ENCODE data around the gene TCEA3. TPM values are rescaled to one million over a fixed set of nuclear protein-coding genes. Genes with fewer than 3 reads are reported as not detected.

The TCEA3 gene
- total RNA-seq, 3 donors from 2014 or later (not counting 1 experiment from before 2014, with no cell fraction given): 0.75 to 1.5 (median 0.94) TPM

GRCh38 chr1:23339632-23340031, 84.9 kb downstream of the TCEA3 start:
- no peaks in the 10 kb centered on the region for H3K9me3 ChIP-seq (ENCODE audit: control insufficient read depth, insufficient read depth, low read length)
- H3K4me1 Mint-ChIP-seq: peaks cover 51% of the 10 kb centered on the region in 2 donors
- peaks cover 6% of the 10 kb centered on the region for H3K4me1 ChIP-seq (ENCODE audit: control insufficient read depth, insufficient read depth, low read length)
- H3K27me3 ChIP-seq (ENCODE audit: control insufficient read depth, insufficient read depth, low read length): no peaks in the 10 kb centered on the region
- 88% methylated on average over 4 of the region's 4 CpGs for WGBS (ENCODE audit: insufficient coverage)
- H3K4me3 Mint-ChIP-seq: no peak overlapping the region
- no peaks in the 10 kb centered on the region for H3K27me3 Mint-ChIP-seq (ENCODE audit: low read depth in 2 of 2)
- intact Hi-C loops (cut with micrococcal nuclease): no loop called here
- no peak for ATAC-seq
- H3K27ac Mint-ChIP-seq: peak overlapping the region in 1 of 2 donors; percentile 98
- no peak overlapping the region for H3K4me3 ChIP-seq (ENCODE audit: low read length)
- TF ChIP-seq CTCF (IDR thresholded peaks at IDR 0.05): no peak
- no peak for DNase-seq
- no peaks in the 10 kb centered on the region for H3K9me3 Mint-ChIP-seq
- H3K36me3 ChIP-seq (ENCODE audit: control insufficient read depth, insufficient read depth, low read length): peaks cover 21% of the 10 kb centered on the region
- H3K36me3 Mint-ChIP-seq: peaks cover 6% of the 10 kb centered on the region
- no peak overlapping the region for H3K27ac ChIP-seq (ENCODE audit: low read length)

- peaks cover 36% of the 10 kb centered on the region for H3K36me3 ChIP-seq (ENCODE audit: control insufficient read depth, insufficient read depth, low read length)
- no peak overlapping the region for H3K4me3 ChIP-seq (ENCODE audit: low read length)
- H3K27ac ChIP-seq (ENCODE audit: low read length): no peak overlapping the region
- no peaks in the 10 kb centered on the region for H3K4me1 ChIP-seq (ENCODE audit: control insufficient read depth, insufficient read depth, low read length)
- ATAC-seq: no peak
- WGBS (ENCODE audit: insufficient coverage): 91% methylated on average over 2 of the region's 2 CpGs
- DNase-seq: no peak
- Mint-ChIP-seq H3K4me3 (no peak overlapping the region), H3K27ac (no peak overlapping the region), H3K27me3 (ENCODE audit: low read depth in 2 of 2) (no peaks in the 10 kb centered on the region), H3K4me1 (peaks cover 44 to 45% of the 10 kb centered on the region in 2 donors), H3K36me3 (peaks cover 6% of the 10 kb centered on the region), H3K9me3 (no peaks in the 10 kb centered on the region)
- H3K9me3 ChIP-seq (ENCODE audit: control insufficient read depth, insufficient read depth, low read length): no peaks in the 10 kb centered on the region
- H3K27me3 ChIP-seq (ENCODE audit: control insufficient read depth, insufficient read depth, low read length): no peaks in the 10 kb centered on the region
- TF ChIP-seq CTCF (IDR thresholded peaks at IDR 0.05): no peak
- intact Hi-C loops (cut with micrococcal nuclease): no loop called here
Observed at GRCh38 chr1:23337869-23338268, 86.7 kb downstream of the TCEA3 start.

DNA sequence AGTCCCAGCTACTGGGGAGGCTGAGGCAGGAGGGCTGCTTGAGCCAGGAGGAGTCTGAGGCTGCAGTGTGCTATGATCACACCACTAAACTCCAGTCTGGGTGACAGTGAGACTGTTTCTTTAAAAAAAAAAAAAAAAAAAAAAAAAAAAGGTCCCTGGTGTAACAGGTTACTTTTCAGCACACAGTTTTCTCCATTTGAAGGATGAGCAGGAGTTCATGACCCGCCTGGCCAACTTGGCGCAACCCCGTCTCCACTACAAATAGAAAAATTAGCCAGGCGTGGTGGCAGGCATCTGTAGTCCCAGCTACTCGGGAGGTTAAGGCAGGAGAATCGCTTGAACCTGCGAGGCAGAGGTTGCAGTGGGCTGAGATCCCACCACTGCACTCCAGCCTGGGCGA, 92.8 kb downstream of the TCEA3 start:
- 98% methylated on average over 8 of the region's 8 CpGs for WGBS (ENCODE audit: insufficient coverage)
- Mint-ChIP-seq H3K36me3 (peaks cover 5% of the 10 kb centered on the region), H3K9me3 (no peaks in the 10 kb centered on the region), H3K27me3 (ENCODE audit: low read depth in 2 of 2) (no peaks in the 10 kb centered on the region), H3K27ac (no peak overlapping the region), H3K4me3 (no peak overlapping the region), H3K4me1 (peaks cover 13 to 19% of the 10 kb centered on the region in 2 donors)
- no peaks in the 10 kb centered on the region for H3K9me3 ChIP-seq (ENCODE audit: control insufficient read depth, insufficient read depth, low read length)
- peaks cover 64% of the 10 kb centered on the region for H3K36me3 ChIP-seq (ENCODE audit: control insufficient read depth, insufficient read depth, low read length)
- no peaks in the 10 kb centered on the region for H3K4me1 ChIP-seq (ENCODE audit: control insufficient read depth, insufficient read depth, low read length)
- no peak for ATAC-seq
- intact Hi-C loops (cut with micrococcal nuclease): no loop called here
- no peak overlapping the region for H3K4me3 ChIP-seq (ENCODE audit: low read length)
- no peaks in the 10 kb centered on the region for H3K27me3 ChIP-seq (ENCODE audit: control insufficient read depth, insufficient read depth, low read length)
- no peak overlapping the region for H3K27ac ChIP-seq (ENCODE audit: low read length)
- DNase-seq: no peak
- TF ChIP-seq CTCF (IDR thresholded peaks at IDR 0.05): no peak

Other genes with a start within 250 kb of the TCEA3 start
- gene HTR1D, start 207.2 kb downstream of the TCEA3 start, total RNA-seq: not detected
- gene HNRNPR, start 80.5 kb downstream of the TCEA3 start, total RNA-seq: 100 to 1,000 TPM; 126 to 134 (median 128) TPM
- 1 to 10 TPM; 4.5 to 7.8 (median 5.7) TPM for gene ZNF436, start 54.9 kb downstream of the TCEA3 start, total RNA-seq
- under 1 TPM; 0.25 to 0.70 (median 0.59) TPM for gene ASAP3, start 59.4 kb upstream of the TCEA3 start, total RNA-seq
- 1 to 10 TPM; 2.1 to 3.9 (median 3.2) TPM for gene E2F2, start 106.5 kb upstream of the TCEA3 start, total RNA-seq
- gene ID3, start 134.8 kb upstream of the TCEA3 start, total RNA-seq: 1 to 10 TPM in 2 of 3 donors, under 1 TPM in 1; 0.29 to 6.5 (median 2.4) TPM